ENCODE measurements around the gene RAB4A. TPM values are rescaled to one million over a fixed set of nuclear protein-coding genes. Genes with fewer than 3 reads are reported as not detected.

RAB4A gene
- total RNA-seq, 2 donors from 2014 or later: 56.2 to 58.9 TPM

DNA sequence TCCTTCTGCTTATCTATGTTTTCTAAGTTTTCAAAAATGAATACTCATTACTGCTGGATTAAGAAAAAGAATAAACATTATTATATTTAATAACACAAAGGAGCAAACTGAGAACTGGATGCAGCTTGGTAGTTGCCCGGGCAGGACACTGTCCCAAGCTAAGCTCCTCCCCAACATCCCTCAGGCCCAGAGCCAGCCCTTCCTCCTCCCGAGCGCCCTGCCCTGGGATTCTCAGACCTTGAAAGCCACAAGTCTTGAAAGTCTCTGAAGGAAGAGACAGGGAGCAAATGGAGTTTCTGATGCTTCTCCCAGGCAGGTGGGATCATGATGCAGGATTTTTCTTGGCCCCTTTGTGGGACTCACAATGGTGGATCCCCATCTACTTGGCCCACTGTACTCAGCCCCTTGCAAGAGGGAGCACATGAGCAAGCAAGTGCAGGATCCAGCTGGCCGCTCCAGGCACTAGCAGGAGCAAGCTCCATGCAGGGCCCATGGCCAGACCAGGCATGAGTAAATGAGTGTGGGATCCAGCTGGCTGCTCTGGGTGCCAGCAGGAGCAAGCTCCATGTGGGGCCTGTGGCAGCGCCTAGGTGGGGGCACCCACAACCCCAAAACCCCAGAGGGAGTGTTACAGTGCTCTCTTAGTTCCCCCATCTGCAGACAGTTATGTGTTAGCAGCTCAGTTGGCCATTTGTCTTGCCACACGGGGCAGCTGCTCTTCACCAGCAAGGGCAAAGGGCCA lies 32.1 kb upstream of the RAB4A start:
- intact Hi-C loops (cut with DNase I): no loop called here
- no peak for DNase-seq (ENCODE audit: low spot score)

- intact Hi-C loops (cut with DNase I): no loop called here
These were observed 30.4 kb upstream of the RAB4A start for GRCh38 chr1:229240532-229240931.

DNA sequence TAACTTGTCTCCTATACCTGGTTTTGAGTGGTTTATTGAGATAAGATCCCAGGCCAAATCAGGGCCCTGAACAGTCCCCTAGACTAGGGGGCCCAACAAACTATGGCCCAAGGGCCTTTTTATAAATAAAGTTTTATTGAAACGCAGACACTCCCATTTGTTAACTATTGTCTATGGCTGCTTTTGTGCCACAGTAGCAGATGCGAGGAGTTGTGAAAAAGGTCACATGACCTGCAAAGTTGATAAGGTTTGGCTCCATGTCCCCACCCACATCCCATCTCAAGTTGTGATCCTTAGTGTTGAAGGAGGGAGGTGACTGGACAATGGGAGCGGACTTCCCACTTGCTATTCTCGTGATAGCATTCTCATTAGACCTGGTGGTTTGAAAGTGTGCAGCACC lies 29.5 kb upstream of the RAB4A start:
- intact Hi-C loops (cut with DNase I): no loop called here

More at GRCh38 chr1:229240532-229240931, 30.4 kb upstream of the RAB4A start:
- DNase-seq (ENCODE audit: low spot score): no peak

DNA sequence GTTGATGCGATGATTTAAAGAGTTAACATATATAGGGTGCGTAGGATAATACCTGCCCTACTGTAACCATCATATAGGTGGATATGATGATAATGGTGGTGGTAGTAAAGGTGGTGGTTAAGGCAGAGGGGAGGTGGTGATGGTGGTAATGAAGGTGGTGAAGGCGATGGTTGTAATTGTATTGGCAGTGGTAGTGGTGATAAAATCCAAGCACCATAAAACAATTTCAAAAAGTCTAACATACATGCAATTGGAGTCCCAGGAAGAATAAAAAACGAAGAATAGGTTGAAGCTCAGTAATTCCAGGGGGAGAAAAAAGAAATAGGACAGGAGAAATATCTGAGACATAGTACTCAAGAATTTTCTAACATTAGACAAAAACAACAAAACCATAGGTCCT lies 27.3 kb upstream of the RAB4A start:
- intact Hi-C loops (cut with DNase I): loop anchor here in 1 of 2 donors (2.0 kb wide), 1 partner anchor 25 kb away; no protein-coding TSS in a partner anchor
- no peak for DNase-seq (ENCODE audit: low spot score)

More for the DNA sequence above, 29.5 kb upstream of the RAB4A start:
- DNase-seq (ENCODE audit: low spot score): no peak

DNA sequence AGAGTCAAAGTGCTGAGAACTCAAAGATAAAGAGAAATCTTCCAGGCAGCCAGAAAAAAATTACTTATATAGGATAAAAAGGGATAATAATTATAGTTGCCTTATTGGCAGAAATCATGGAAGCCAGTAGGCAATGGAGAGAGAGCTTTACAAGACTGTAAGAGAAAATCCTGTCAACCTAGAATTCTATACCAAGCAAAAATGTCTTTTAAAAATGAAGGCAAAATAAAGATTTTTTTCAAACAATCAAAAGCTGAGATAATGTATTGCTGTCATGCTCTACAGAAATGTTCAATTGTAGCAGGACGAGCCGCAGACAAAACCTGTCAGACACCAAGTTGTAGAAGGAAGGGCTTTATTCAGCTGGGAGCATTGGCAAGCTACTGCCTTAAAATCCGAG lies 26.8 kb upstream of the RAB4A start:
- intact Hi-C loops (cut with DNase I): no loop called here
- DNase-seq (ENCODE audit: low spot score): no peak

DNA sequence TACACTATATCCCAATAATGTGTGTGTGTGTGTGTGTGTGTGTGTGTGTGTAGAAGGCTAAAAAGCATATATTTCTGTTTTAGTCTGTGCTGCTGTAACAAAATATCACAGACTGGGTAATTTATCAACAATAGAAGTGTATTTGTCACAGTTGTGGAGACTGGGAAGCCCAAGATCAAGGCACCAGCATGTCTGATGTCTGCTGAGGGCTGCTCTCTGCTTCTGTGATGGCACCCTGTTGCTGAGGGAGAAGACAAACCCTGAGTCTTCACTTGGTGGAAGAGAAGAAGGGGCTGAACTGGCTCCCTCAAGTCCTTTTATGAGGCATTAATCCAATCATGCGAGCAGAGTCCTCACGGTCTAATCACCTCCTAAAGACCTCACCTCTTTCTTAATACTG lies 23.0 kb upstream of the RAB4A start:
- DNase-seq (ENCODE audit: low spot score): no peak
- intact Hi-C loops (cut with DNase I): no loop called here

DNA sequence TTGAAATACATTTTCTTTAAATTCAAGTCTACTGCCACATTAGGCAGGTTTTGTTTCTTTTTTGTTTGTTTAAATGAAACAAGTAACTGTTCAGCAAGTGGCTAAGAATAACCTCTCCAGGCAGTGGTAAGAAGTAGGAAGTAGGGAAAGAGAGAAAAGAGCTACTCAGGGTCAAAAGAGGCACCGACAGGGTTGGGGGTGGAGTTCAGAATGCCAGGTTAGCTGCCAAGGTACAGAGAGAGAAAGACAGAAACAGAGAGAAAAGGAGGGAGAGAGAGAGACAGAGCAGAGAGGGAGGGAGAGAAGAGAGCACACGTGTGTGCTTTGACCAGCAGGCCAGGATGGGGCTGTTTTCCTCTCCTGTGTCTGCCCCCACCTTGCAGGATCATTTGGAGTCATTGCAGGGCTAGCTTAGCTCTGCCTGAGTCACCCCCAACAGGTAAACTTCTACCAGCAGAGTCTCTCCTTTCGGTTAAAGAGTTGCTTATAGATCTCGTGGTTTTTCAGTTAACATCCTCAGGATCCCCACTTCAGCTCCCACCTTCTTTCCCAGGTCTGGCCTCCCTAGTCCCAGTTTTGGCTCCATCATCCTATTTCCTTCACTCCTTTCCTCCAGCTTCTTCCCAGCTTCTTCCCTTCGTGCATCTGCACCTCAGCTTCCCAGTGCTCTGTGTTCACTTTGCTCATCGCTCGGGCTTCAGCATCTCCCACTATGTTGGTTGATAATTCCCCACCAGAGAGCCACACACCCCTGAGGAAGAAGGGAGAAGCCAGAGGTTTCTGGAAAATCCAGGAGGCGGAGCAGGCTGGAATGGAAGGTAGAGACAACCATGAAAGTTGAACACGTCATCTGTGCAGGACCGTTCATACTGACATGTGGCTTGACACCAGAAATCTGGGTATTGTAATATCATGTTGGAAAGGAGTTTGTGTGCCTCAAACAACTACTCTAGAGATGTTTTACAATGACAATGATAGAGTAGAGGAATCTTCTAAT lies 21.8 kb upstream of the RAB4A start:
- DNase-seq (ENCODE audit: low spot score): no peak
- intact Hi-C loops (cut with DNase I): no loop called here

GRCh38 chr1:229249854-229250644 lies 20.9 kb upstream of the RAB4A start:
- intact Hi-C loops (cut with DNase I): no loop called here
- DNase-seq (ENCODE audit: low spot score): no peak

GRCh38 chr1:229251185-229251584 lies 19.7 kb upstream of the RAB4A start:
- intact Hi-C loops (cut with DNase I): no loop called here
- DNase-seq (ENCODE audit: low spot score): no peak

DNA sequence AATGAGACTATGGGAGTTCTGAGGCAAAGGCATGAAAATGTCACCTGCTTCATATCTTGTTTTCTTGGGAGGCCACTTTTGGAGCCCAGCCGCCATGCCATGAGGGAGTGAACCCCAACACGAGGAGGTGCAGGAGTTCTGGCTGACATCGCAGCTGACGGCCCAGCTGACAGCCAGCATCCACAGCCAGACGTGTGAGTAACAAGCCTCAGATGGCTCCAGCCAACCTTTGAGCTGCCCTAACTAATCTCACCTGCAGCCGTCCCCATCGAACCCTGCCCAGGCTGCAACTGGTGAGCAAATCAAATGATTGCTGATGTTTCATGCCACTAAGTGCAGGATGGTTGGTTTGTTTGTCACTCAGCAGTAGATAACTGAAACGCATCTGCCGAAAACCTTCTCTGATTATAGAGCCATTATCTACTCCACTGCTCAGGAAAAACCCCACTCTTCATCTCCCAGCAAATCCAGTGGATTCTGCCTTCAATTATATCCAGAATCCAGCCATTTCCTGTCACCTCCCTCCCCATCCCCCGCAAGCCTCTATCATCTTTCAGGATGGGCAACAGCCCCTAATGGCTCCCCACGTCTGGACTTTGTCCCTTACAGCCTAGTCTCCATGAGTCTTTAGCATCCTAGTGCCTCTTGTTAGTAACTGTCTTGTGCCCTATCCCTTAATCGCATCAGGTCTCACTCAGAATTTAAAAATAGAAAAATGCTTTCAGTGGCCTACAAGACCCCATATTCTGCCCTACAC lies 18.5 kb upstream of the RAB4A start:
- no peak for DNase-seq (ENCODE audit: low spot score)
- intact Hi-C loops (cut with DNase I): no loop called here

- intact Hi-C loops (cut with DNase I): no loop called here
- DNase-seq (ENCODE audit: low spot score): no peak
These were observed 17.5 kb upstream of the RAB4A start for GRCh38 chr1:229253151-229253974.

DNA sequence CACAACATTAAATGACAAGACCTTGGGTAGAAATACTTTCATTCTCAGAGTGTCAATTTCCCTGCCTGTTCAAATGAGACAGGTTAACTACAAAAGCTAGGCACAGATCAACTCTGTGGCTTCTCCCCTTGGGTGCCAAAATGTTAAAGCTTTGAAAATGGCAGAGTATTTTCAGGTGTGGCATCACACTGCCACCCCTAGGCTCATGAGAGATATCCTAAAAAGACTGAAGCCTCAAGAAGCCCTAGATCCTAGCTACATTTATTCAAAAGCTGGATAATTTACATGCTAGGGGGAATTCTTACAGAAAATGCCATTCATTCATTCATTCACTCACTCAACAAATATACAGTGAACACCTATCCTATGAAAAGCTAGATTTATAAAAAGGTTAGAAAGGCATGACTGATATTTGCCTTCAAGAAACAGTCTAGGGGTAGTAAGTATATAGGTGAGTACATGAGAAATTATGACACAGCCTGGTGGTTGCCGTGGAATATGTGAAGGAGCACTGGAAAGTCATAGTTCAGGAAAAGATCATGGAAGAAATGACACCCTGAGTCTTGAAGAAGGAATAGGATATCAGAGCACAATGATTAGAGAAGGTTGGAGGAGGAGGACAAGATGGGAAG lies 15.9 kb upstream of the RAB4A start:
- intact Hi-C loops (cut with DNase I): loop anchor here in 1 of 2 donors (5.0 kb wide), 1 partner anchor 227 kb away; no protein-coding TSS in a partner anchor
- DNase-seq (ENCODE audit: low spot score): no peak

- intact Hi-C loops (cut with DNase I): loop anchor here (2.0 to 5.0 kb wide), 2 partner anchors 224 to 225 kb away; no protein-coding TSS in a partner anchor
- no peak for DNase-seq (ENCODE audit: low spot score)
These were observed 12.7 kb upstream of the RAB4A start for GRCh38 chr1:229258031-229258756.

DNA sequence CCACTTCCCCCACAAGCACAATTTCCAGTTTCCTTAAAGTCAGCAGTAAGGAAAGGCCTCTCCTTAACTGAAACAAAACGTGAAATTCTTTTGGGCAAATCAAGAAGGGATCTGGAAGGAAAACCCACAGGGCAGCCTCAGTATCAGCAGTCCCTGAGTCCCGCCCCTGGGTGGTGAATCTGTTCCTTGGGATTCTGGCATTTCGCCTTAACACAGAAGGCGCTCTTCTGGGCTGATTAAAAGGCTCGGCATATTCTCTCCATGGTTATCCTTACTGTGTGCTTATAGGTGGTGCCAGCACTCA lies 12.2 kb upstream of the RAB4A start:
- DNase-seq (ENCODE audit: low spot score): no peak
- intact Hi-C loops (cut with DNase I): loop anchor here (2.0 to 5.0 kb wide), 2 partner anchors 224 kb away; no protein-coding TSS in a partner anchor

DNA sequence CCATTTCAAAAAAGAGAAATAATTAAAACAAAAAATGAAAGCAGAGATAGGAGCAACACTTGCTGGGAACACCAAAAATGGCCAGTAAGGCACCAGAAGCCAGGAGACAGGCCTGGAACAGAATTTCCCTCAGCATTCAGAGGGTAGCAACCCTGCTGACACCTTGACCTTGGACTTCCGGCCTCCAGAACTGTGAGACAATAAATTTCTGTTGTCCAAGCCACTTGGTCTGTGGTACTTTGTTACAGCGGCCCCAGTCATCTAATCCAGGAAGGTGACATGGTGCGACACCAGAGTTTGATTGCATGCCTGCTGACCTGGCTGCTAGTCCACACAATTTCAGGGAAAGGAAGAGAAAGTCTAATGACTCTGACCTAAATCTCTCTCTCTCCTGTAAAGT lies 10.6 kb upstream of the RAB4A start:
- intact Hi-C loops (cut with DNase I): no loop called here
- DNase-seq (ENCODE audit: low spot score): no peak

GRCh38 chr1:229262239-229262638 lies 8.7 kb upstream of the RAB4A start:
- no peak for DNase-seq (ENCODE audit: low spot score)
- intact Hi-C loops (cut with DNase I): no loop called here

GRCh38 chr1:229263254-229263653 lies 7.7 kb upstream of the RAB4A start:
- intact Hi-C loops (cut with DNase I): no loop called here
- no peak for DNase-seq (ENCODE audit: low spot score)

Data from posterior vena cava (tissue), 2 donors.